GM18951 (cell line): Measurements from ENCODE around the gene CDH15.

Experiments used
- POLR2A ChIP-seq: IDR thresholded peaks from 4 replicates; pipeline ENCODE4 v1.6.1; 2011; ENCODE audit warnings: mild to moderate bottlenecking; ENCODE audit not compliant: insufficient read length, insufficient read depth; ENCODE audit errors: extremely low read depth
- in situ Hi-C: fragments of 300-500 bp; cut with MboI; formaldehyde crosslinking; loops from one replicate; pipeline ENCODE4 v1.12.0; 2022; ENCODE audit warnings: low sequenced_read_pairs, mixed read lengths, inconsistent platforms; ENCODE audit not compliant: unreplicated experiment

Gene CDH15

GRCh38 chr16:89154390-89155183 lies 17.0 kb upstream of the CDH15 start:
- no peak for TF ChIP-seq POLR2A
- in situ Hi-C loops: loop anchor here (25.0 kb wide), 1 partner anchor 217 kb away; no protein-coding TSS in a partner anchor

GRCh38 chr16:89155184-89155679 lies 16.3 kb upstream of the CDH15 start:
- no peak for TF ChIP-seq POLR2A
- in situ Hi-C loops: loop anchor here (25.0 kb wide), 1 partner anchor 218 kb away; no protein-coding TSS in a partner anchor

GRCh38 chr16:89155851-89156739 lies 15.5 kb upstream of the CDH15 start:
- no peak for TF ChIP-seq POLR2A
- in situ Hi-C loops: loop anchor here (25.0 kb wide), 1 partner anchor 219 kb away; no protein-coding TSS in a partner anchor

- TF ChIP-seq POLR2A: no peak
- in situ Hi-C loops: loop anchor here (25.0 kb wide), 1 partner anchor 220 kb away; no protein-coding TSS in a partner anchor
Observed at GRCh38 chr16:89156740-89157645, 14.6 kb upstream of the CDH15 start.

GRCh38 chr16:89157778-89158177 lies 13.8 kb upstream of the CDH15 start:
- in situ Hi-C loops: loop anchor here (25.0 kb wide), 1 partner anchor 220 kb away; no protein-coding TSS in a partner anchor
- no peak for TF ChIP-seq POLR2A

- TF ChIP-seq POLR2A: no peak
Observed at GRCh38 chr16:89159066-89159849, 12.3 kb upstream of the CDH15 start.

GRCh38 chr16:89159850-89160354 lies 11.6 kb upstream of the CDH15 start:
- in situ Hi-C loops: loop anchor here (25.0 kb wide), 1 partner anchor 223 kb away; no protein-coding TSS in a partner anchor

More at GRCh38 chr16:89159066-89159849, 12.3 kb upstream of the CDH15 start:
- in situ Hi-C loops: loop anchor here (25.0 kb wide), 1 partner anchor 222 kb away; no protein-coding TSS in a partner anchor

GRCh38 chr16:89160977-89161701 lies 10.4 kb upstream of the CDH15 start:
- TF ChIP-seq POLR2A: no peak
- in situ Hi-C loops: loop anchor here (25.0 kb wide), 1 partner anchor 224 kb away; no protein-coding TSS in a partner anchor

More at GRCh38 chr16:89159850-89160354, 11.6 kb upstream of the CDH15 start:
- TF ChIP-seq POLR2A: no peak

GRCh38 chr16:89161763-89162713 lies 9.5 kb upstream of the CDH15 start:
- no peak for TF ChIP-seq POLR2A
- in situ Hi-C loops: loop anchor here (25.0 kb wide), 1 partner anchor 225 kb away; no protein-coding TSS in a partner anchor
